ENCODE measurements around the gene PSMB10.

Gene PSMB10

DNA sequence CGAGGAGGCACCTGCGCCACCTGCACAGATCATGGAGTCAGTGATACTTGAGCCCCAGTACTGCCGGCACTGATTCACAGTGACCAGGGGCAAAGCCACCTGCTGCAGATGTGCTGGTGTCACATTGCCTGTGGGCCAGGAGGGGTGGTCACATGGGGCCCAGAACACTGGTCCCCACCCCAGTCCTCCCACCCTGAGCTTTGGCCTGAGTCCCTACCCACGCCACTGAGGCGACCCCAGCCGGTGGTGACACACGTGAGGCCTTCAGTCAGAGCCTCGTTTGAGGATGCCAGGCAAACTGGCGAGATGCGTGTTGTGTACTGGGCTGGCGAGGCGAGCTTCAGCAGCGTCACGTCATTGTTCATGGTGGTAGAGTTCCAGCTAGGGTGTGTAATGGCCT, 6.5 kb downstream of the PSMB10 start:
- no peak for DNase-seq (ENCODE audit: low read depth)
- no peak overlapping the region for H3K4me3 ChIP-seq (ENCODE audit: control insufficient read depth, low read depth, low read length)
- TF ChIP-seq, protein P1, sequence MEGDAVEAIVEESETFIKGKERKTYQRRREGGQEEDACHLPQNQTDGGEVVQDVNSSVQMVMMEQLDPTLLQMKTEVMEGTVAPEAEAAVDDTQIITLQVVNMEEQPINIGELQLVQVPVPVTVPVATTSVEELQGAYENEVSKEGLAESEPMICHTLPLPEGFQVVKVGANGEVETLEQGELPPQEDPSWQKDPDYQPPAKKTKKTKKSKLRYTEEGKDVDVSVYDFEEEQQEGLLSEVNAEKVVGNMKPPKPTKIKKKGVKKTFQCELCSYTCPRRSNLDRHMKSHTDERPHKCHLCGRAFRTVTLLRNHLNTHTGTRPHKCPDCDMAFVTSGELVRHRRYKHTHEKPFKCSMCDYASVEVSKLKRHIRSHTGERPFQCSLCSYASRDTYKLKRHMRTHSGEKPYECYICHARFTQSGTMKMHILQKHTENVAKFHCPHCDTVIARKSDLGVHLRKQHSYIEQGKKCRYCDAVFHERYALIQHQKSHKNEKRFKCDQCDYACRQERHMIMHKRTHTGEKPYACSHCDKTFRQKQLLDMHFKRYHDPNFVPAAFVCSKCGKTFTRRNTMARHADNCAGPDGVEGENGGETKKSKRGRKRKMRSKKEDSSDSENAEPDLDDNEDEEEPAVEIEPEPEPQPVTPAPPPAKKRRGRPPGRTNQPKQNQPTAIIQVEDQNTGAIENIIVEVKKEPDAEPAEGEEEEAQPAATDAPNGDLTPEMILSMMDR (conservative IDR thresholded peaks at IDR 0.05; ENCODE audit: control insufficient read depth, insufficient read depth, low read depth, low read length), result no peak

DNA sequence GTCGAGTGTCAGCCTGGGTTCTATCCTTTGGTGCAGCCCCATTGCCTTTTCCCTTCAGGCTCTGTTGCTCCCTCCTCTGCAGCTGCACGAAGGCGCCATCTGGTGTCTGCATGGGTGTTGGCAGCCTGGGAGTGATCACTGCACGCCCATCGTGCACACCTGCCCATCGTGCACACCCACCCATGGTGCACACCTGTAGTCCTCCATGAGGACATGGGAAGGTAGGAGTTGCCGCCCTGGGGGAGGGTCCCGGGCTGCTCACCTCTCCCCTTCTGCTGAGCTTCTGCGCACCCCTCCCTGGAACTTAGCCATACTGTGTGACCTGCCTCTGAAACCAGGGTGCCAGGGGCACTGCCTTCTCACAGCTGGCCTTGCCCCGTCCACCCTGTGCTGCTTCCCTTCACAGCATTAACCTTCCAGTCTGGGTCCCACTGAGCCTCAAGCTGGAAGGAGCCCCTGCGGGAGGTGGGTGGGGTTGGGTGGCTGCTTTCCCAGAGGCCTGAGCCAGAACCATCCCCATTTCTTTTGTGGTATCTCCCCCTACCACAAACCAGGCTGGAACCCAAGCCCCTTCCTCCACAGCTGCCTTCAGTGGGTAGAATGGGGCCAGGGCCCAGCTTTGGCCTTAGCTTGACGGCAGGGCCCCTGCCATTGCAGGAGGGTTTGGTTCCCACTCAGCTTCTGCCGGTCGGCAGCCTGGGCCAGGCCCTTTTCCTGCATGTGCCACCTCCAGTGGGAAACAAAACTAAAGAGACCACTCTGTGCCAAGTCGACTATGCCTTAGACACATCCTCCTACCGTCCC, 7.9 kb downstream of the PSMB10 start:
- H3K4me3 ChIP-seq (ENCODE audit: control insufficient read depth, low read depth, low read length), result no peak overlapping the region
- DNase-seq (ENCODE audit: low read depth), result peak; percentile 52
- TF ChIP-seq, protein P1 (conservative IDR thresholded peaks at IDR 0.05; ENCODE audit: control insufficient read depth, insufficient read depth, low read depth, low read length), result peak; percentile 88

DNA sequence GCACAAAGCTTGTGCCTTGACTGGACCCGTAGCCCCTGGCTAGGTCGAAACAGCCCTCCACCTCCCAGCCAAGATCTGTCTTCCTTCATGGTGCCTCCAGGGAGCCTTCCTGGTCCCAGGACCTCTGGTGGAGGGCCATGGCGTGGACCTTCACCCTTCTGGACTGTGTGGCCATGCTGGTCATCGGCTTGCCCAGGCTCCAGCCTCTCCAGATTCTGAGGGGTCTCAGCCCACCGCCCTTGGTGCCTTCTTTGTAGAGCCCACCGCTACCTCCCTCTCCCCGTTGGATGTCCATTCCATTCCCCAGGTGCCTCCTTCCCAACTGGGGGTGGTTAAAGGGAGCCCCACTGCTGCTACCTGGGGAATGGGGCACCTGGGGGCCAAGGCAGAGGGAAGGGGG, 8.5 kb downstream of the PSMB10 start:
- H3K4me3 ChIP-seq (ENCODE audit: control insufficient read depth, low read depth, low read length), result no peak overlapping the region
- TF ChIP-seq, protein P1 (conservative IDR thresholded peaks at IDR 0.05; ENCODE audit: control insufficient read depth, insufficient read depth, low read depth, low read length), result no peak
- DNase-seq (ENCODE audit: low read depth), result no peak

DNA sequence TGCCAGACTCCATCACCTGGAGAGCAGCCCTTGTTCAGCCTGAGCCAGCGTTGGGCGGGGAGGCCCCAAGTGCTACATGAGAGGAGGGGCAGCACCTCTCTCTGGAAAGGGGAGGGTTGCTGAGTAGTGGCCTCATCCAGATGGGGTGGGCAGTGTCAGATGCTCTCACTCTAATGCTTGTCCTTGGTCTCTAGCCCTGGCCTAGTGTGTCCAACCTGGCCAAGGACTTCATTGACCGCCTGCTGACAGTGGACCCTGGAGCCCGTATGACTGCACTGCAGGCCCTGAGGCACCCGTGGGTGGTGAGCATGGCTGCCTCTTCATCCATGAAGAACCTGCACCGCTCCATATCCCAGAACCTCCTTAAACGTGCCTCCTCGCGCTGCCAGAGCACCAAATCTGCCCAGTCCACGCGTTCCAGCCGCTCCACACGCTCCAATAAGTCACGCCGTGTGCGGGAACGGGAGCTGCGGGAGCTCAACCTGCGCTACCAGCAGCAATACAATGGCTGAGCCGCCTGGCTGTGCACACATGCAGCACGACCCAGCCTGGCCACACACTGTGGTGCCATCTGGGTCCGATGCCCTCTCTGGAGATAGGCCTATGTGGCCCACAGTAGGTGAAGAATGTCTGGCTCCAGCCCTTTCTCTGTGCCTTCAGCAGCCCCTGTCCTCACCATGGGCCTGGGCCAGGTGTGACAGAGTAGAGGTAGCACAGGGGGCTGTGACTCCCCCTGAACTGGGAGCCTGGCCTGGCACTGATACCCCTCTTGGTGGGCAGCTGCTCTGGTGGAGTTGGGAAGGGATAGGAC, 9.3 kb downstream of the PSMB10 start:
- TF ChIP-seq, protein P1 (conservative IDR thresholded peaks at IDR 0.05; ENCODE audit: control insufficient read depth, insufficient read depth, low read depth, low read length), result no peak
- H3K4me3 ChIP-seq (ENCODE audit: control insufficient read depth, low read depth, low read length), result no peak overlapping the region
- no peak for DNase-seq (ENCODE audit: low read depth)

DNA sequence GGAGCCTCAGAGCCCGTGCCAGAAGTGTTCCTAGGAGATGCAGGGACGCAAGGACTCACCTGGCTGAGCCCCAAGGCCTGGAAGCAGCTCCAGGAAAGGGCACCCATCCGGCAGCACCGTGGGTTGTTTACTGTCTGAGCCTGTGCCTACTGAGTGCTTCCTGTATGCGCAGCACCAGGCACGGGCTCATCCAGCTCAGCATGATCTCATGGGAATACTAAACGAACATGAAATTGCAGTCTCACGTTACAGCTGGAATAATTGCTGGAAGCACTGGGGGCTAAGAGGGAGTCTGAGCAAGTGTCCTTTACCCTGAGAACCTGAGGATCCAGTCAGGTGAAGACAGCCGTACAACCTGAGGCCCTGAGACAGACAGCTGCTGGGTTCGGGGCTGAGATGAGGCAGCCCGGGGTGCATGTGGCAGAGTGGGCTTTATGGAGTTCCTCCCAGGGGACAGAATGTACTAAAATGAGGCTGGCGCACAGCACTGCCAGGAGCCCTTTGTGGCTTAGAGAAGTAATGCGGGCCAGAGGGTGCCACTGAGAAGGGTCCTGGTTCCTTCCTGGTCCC, 10.4 kb downstream of the PSMB10 start:
- H3K4me3 ChIP-seq (ENCODE audit: control insufficient read depth, low read depth, low read length), result no peak overlapping the region
- TF ChIP-seq, protein P1 (conservative IDR thresholded peaks at IDR 0.05; ENCODE audit: control insufficient read depth, insufficient read depth, low read depth, low read length), result no peak
- peak; percentile 65 for DNase-seq (ENCODE audit: low read depth)

DNA sequence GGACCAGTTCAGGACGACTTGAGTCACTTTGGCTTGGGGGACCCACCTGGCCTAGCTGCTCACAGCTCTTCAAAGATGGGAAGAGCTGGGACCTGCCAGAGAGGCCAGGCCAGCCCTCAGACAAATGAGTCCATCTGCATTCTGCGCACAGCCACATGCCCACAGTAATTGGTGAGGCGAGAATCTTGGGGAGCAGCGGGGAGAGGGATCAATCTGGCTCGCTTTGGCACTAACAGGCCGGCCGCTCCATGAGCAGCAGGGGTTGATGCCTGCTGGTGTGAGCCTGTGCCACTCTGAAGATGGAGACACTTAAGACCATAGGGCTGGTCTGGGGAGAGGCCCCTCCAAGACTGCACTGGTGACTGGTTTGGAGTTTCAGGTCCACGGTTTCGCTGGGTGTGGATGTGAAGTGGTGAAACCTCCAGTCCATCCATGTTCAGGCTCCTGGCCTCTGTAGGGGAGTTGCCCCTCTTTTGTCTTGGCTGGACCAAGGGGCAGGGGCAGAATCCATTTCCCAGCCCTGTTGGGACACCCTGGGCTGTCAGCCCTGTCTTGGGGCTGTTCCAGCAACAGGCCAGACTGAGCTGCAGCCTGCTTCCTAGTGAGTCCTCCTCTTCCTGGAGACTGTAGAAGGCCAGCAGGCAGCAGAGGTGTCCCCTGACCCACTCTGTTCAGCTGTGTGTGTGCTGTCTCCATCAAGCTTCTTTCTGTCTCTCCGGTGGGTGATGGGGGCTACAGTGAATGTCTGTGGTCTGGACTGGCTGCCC, 12.3 kb downstream of the PSMB10 start:
- TF ChIP-seq, protein P1 (conservative IDR thresholded peaks at IDR 0.05; ENCODE audit: control insufficient read depth, insufficient read depth, low read depth, low read length), result no peak
- H3K4me3 ChIP-seq (ENCODE audit: control insufficient read depth, low read depth, low read length), result no peak overlapping the region
- no peak for DNase-seq (ENCODE audit: low read depth)
